Transverse colon (tissue), 3 donors: ENCODE results near the gene LRP3.

Experiments
- EP300 ChIP-seq: sonication (generic); formaldehyde crosslinking; IDR thresholded peaks from one replicate; pipeline ENCODE4 v1.6.1; 2017; ENCODE audit warnings: antibody characterized with exemption, low read depth
- POLR2A ChIP-seq: fragments of 450-650 bp; IDR thresholded peaks from one replicate; pipeline ENCODE4 v1.6.1; 2016; ENCODE audit warnings: antibody characterized with exemption, mild to moderate bottlenecking, moderate library complexity
- TF ChIP-seq, protein P1 (sequence below), 5 experiments: fragments of 200-600 bp in 3 of 5; fragments of 450-650 bp in 2 of 5; sonication (generic) in 3 of 5; IDR thresholded peaks; 1 replicate in 2 of 5; 2 replicates in 3 of 5; pipeline ENCODE4 v1.5.1; 2016 to 2017; ENCODE audit warnings: antibody characterized with exemption in 5 of 5, inconsistent platforms in 3 of 5, mild to moderate bottlenecking in 2 of 5, moderate library complexity in 1 of 5

DNA sequence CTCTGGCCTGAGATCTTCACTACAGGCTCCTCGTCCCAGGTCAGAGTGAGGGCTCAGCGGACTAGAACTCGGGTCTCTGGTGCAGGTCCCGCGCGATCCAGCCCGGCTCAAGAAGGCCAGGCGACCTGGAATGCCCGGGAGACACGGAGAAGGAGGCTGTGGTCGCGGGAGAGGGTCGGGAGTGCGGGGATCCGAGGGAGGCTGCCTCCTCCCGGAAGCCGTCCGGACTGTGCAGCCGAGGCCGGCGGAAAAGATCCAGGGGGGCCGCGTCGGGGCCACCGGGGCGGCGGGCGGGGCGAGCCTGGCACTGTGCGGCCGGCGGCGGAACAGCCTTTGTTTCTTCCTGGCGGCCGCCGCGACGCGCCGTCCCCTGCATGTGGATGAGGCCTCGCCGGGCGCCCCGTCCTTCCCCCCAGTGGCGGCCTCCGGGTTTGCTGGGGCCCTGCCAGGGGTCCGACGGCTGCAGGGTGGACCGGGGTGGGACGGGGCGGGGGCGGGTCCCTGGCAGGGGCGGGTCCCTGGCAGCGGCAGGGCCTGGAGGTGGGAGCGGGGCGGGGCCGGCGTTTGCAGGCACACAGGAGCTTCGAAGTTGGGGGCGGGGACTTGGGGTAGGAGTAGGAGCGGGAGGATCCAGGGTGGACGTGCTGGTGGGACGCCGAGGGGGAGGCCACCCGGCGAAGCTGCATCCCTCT, 32.6 kb downstream of the LRP3 start:
- TF ChIP-seq, protein P1, sequence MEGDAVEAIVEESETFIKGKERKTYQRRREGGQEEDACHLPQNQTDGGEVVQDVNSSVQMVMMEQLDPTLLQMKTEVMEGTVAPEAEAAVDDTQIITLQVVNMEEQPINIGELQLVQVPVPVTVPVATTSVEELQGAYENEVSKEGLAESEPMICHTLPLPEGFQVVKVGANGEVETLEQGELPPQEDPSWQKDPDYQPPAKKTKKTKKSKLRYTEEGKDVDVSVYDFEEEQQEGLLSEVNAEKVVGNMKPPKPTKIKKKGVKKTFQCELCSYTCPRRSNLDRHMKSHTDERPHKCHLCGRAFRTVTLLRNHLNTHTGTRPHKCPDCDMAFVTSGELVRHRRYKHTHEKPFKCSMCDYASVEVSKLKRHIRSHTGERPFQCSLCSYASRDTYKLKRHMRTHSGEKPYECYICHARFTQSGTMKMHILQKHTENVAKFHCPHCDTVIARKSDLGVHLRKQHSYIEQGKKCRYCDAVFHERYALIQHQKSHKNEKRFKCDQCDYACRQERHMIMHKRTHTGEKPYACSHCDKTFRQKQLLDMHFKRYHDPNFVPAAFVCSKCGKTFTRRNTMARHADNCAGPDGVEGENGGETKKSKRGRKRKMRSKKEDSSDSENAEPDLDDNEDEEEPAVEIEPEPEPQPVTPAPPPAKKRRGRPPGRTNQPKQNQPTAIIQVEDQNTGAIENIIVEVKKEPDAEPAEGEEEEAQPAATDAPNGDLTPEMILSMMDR (IDR thresholded peaks at IDR 0.05) = no peak
- no peak for TF ChIP-seq POLR2A
- TF ChIP-seq EP300 = no peak
